HepG2 (cell line): ENCODE results near the gene IQGAP2. TPM values are rescaled to one million over a fixed set of nuclear protein-coding genes. Genes with fewer than 3 reads are reported as not detected.

Experiments used
- MLLT10 ChIP-seq: sonication (generic); formaldehyde crosslinking; IDR thresholded peaks from 2 replicates; pipeline ENCODE4 v1.4.0; 2020; ENCODE audit warnings: missing genetic modification reagents
- TGIF2 ChIP-seq: IDR thresholded peaks from 2 replicates; pipeline ENCODE4 v1.6.1; 2016; ENCODE audit warnings: control low read depth, missing compliant biosample characterization
- ZNF296 ChIP-seq: sonication (generic); formaldehyde crosslinking; conservative IDR thresholded peaks from 2 replicates; pipeline ENCODE4 v1.5.0; 2020; ENCODE audit warnings: mild to moderate bottlenecking, missing genetic modification reagents
- polyA plus RNA-seq, 8 experiments: library from polyadenylated mRNA; depleted of rRNA in 3 of 8; stranded (reverse) in 7 of 8; unstranded in 1 of 8; fragments of >200 nt; fragmentation: Illumina TruSeq in 4 of 8; extraction: Trizol in 4 of 8; gene quantifications; 2 replicates each; pipeline versions ENCODE4 v1.2.1 to v1.2.3, GENCODE V29; 2011 to 2016; ENCODE audit warnings: low read depth in 4 of 8, missing spikeins in 1 of 8, mixed read lengths in 1 of 8; ENCODE audit not compliant: insufficient read depth in 1 of 8
- total RNA-seq, 5 experiments: library from RNA; depleted of rRNA; stranded (reverse); fragments of >200 nt; fragmentation: Illumina TruSeq; extraction: Trizol; gene quantifications; 2 replicates each; pipeline ENCODE4 v1.2.3, GENCODE V29; 2016; ENCODE audit warnings: low read depth in 1 of 5
- TF ChIP-seq, protein P1 (sequence below): sonication (generic); formaldehyde crosslinking; IDR thresholded peaks from 2 replicates; pipeline ENCODE4 v1.9.0; 2022; ENCODE audit warnings: missing genetic modification reagents, mild to moderate bottlenecking, borderline replicate concordance
- TF ChIP-seq, protein P2 (sequence below): sonication (generic); formaldehyde crosslinking; IDR thresholded peaks from 2 replicates; pipeline ENCODE4 v1.4.0; 2020; ENCODE audit warnings: missing genetic modification reagents, borderline replicate concordance

The IQGAP2 gene
- total and polyA plus RNA-seq, 2 of the 13 experiments (the other 11 are each of a cell fraction or from before 2014, with no cell fraction given) = 35.2 to 83.3 TPM

DNA sequence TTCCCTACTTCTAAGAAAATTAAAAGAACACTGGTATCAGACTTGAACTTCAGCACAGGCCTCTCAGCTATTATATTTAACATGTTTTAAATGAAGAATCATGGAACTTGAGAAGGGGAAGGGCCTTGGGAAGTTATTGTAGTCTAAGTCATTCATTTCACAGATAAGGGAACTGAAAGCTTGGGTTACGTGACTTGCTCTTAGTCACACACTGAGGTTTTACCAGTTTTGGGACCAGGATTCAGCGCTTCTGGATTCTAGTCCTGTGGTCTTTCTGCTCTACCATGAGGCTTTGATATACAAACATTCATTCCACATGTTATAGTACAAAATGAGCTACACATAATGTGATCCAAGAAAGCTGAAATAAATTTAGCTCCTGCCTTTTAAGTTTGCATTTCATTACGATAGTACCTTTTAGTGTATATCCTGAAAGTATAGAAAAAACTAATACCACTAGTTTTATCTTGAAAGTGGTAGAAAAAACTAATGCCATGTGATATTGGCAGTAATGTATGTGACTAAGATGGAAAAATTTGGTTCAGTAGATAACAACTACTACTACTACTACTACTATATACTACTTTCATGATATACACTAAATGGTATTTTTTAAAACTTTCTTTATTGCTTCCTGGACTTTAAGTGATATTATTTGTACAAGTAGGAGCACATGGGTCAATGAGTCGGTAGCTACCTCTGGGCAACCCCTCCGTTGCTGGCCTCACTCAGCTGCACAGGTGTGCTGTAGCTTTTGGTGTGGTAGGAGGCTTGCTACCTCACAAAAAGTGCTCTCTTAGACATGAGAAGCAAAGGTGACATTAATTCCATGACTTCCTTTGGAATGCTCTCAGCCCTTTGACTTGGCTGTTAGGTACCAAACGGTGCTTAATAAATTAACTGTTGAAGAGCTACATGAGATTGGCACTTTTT is 179.4 kb downstream of the IQGAP2 start (continued):
- TF ChIP-seq, protein P1, sequence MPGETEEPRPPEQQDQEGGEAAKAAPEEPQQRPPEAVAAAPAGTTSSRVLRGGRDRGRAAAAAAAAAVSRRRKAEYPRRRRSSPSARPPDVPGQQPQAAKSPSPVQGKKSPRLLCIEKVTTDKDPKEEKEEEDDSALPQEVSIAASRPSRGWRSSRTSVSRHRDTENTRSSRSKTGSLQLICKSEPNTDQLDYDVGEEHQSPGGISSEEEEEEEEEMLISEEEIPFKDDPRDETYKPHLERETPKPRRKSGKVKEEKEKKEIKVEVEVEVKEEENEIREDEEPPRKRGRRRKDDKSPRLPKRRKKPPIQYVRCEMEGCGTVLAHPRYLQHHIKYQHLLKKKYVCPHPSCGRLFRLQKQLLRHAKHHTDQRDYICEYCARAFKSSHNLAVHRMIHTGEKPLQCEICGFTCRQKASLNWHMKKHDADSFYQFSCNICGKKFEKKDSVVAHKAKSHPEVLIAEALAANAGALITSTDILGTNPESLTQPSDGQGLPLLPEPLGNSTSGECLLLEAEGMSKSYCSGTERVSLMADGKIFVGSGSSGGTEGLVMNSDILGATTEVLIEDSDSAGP = no peak
- TF ChIP-seq TGIF2 (CRISPR knock-in tag) (no peak), ZNF296 (CRISPR knock-in tag) (no peak), MLLT10 (CRISPR knock-in tag) (no peak)
- TF ChIP-seq, protein P2, sequence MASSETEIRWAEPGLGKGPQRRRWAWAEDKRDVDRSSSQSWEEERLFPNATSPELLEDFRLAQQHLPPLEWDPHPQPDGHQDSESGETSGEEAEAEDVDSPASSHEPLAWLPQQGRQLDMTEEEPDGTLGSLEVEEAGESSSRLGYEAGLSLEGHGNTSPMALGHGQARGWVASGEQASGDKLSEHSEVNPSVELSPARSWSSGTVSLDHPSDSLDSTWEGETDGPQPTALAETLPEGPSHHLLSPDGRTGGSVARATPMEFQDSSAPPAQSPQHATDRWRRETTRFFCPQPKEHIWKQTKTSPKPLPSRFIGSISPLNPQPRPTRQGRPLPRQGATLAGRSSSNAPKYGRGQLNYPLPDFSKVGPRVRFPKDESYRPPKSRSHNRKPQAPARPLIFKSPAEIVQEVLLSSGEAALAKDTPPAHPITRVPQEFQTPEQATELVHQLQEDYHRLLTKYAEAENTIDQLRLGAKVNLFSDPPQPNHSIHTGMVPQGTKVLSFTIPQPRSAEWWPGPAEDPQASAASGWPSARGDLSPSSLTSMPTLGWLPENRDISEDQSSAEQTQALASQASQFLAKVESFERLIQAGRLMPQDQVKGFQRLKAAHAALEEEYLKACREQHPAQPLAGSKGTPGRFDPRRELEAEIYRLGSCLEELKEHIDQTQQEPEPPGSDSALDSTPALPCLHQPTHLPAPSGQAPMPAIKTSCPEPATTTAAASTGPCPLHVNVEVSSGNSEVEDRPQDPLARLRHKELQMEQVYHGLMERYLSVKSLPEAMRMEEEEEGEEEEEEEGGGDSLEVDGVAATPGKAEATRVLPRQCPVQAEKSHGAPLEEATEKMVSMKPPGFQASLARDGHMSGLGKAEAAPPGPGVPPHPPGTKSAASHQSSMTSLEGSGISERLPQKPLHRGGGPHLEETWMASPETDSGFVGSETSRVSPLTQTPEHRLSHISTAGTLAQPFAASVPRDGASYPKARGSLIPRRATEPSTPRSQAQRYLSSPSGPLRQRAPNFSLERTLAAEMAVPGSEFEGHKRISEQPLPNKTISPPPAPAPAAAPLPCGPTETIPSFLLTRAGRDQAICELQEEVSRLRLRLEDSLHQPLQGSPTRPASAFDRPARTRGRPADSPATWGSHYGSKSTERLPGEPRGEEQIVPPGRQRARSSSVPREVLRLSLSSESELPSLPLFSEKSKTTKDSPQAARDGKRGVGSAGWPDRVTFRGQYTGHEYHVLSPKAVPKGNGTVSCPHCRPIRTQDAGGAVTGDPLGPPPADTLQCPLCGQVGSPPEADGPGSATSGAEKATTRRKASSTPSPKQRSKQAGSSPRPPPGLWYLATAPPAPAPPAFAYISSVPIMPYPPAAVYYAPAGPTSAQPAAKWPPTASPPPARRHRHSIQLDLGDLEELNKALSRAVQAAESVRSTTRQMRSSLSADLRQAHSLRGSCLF (CRISPR knock-in tag) = no peak
